Activated naive CD8-positive, alpha-beta T cell treated with anti-CD3 and anti-CD28 coated beads, Interleukin-2, amount 50 U/mL, for 16 hours (primary cell): ENCODE data around the gene RFNG.

ENCODE experiments used
- DNase-seq: peaks from one replicate; pipeline ENCODE4 v3.0.0-alpha.2; 2020; ENCODE audit warnings: low read depth, low spot score

RFNG gene

DNA sequence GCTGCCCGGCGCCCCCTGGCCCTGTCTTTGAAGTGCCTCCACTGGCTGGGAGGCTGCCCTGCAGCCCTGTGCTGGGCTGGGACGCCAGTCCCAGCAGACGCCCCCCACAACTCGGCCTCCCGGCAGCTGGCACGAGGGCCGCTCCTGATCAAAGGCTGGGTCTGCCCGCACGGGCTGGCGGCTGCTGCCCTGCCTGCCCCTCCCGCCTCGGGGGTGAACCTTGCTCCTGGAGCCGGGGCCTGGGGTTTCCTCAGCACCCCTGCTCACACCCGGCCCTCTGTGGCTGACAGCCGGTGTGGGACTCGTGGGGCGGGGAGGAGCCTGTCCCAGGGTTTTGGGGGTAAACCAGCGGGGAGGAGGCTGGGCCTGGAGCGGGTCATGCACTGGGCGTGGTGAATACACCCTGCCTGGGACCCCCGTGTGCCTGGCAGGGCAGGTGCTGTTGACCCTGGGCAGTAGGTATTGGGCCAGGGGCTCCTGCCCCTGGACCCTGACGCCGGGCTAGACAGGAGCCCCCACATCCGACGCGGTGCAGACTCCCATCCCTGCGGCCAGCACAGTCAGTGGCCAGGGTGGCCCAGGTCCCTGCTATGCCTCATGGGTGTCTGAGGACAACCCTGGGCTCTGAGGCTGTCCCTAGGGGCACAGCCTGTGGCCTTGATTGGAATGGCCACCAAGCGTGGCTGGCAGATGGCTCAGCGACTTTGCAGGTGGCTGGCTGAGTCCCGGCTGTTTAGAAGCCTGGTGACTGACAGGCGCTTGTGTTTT, 50.6 kb downstream of the RFNG start:
- no peak for DNase-seq

DNA sequence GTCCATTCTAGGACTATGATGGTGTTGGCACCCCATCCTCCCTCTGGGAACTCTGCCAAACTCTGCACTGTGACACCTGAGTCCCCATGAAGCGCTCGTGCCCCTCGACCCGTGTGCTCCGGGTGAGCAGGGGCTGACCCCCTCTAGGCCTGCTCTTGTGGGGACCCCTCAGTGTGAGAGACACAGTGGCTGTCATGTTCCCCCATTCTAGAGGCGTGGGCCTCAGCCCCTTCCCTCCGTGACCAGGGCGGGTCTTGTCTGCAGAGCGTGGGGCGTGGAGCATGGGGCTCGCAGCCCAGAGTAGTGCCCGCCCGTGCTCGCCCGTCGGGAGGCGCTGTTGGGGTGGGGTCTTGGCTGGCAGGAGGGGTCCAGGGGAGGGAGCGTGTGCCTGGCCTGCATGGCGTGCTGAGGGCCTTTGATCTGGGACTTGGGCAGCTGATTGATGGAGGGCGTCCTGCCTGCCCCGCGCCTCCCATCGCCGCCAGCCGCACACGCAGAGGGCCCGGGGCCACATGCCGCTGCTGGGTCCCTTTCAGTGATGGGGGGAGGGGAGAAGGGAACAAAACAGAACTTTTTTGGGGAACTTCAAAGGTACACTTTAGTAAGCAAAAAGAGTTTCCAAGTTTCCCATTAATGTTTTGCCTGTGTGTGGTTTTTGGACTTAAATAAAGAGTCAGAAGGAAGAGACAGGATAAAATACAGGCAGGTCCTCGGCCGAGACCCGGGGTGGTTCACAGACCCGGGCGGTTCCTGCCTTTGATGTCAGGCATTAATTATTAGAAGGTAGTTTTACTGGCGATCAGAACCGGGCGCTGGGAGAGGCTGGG, 51.4 kb downstream of the RFNG start:
- DNase-seq, result no peak

DNA sequence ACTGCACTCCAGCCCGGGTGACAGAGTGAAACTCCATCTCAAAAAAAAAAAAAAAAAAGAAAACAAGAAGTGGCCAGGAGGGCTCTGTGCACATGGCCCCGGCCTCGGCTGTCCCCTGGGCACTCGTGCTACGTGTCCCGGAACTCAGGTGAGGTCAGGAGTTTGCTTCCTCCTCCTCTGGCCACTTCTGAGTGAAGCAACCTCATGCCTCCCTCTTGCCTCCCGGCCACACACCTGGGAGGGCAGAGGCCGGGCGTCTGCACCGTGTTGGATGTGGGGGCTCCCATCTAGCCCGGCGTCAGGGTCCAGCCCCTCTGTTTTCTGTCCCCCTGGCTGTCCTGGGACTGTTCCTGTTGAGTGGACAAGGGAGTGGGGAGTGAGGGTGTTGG, 52.0 kb downstream of the RFNG start:
- DNase-seq, result no peak

DNA sequence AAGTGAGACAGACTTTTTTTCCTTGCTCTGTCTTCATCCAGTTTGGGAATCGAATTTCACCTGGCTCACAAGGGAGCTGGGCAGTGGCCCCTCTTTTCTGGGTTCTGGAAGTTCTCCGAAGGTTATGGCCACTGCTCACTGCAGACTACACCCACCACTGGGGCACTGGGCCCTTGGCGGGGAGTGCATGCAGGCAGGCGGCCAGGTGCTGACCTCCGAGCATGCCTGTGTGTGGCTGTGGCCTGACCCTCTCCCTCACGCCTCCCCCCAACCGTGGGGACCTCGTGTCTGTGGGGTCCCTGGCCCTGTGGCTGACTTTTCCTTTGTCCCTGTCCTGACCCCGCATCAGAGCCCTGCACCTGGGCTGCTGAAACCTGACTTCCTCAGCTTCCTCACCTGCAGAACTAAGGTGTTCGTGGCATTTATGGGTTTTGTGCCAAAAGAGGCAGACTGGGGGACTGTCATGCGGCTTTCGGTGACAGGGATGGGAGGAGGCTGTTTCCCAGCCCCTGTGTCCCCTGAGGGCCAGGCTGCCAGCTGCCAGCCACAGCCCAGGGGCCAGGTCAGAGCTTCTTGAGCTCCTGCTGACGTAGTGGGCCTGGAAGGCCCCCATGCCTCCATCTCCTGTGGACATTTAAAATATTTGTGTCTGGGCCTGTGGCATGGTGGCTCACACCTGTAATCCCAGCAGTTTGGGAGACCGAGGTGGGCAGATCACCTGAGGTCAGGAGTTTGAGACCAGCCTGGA, 52.7 kb downstream of the RFNG start:
- no peak for DNase-seq

DNA sequence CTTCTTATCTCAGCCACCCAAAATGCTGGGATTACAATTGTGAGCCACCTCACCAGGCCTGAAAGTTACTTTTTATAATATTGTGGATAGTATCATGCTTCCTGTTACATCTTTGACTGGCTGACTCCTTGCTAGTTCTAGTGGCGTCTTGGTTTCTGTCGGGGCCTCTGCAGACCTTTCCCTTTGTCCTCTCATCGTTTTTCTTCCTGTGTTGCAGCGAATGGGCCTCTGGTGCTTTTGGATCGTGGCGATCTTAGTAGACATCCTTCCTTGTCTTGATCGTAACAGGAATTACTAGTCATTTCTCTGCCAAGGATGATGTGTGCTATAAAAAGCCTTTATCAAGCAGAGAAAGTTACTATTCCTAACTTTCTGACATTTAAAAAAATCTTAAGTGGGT, 53.4 kb downstream of the RFNG start:
- DNase-seq, result no peak
